Mesendoderm (in vitro differentiated cells): ENCODE results near the gene PROP1.
"Not testable (repeated sequence)": the region's sequence is repeated elsewhere in the genome, so short reads cannot be mapped to it uniquely, and the experiment has no call there.

Source experiments
- DNase-seq: peaks from one replicate; pipeline ENCODE4 v3.0.0; 2013
- H2AK5ac ChIP-seq: 2 replicates; pipeline ENCODE4 v1.6.1; 2013; ENCODE audit warnings: low read length, inconsistent platforms
- H2BK120ac ChIP-seq: 2 replicates; pipeline ENCODE4 v1.6.1; 2013; ENCODE audit warnings: low read depth, mild to moderate bottlenecking, low read length, moderate library complexity, mixed read lengths
- H2BK15ac ChIP-seq: replicated peaks from 2 replicates; pipeline ENCODE4 v1.6.1; 2013; ENCODE audit warnings: low read depth, mild to moderate bottlenecking, moderate library complexity
- H2BK5ac ChIP-seq: 2 replicates; pipeline ENCODE4 v1.6.1; 2013; ENCODE audit warnings: low read length, inconsistent platforms
- H3K18ac ChIP-seq: 2 replicates; pipeline ENCODE4 v1.6.1; 2013; ENCODE audit warnings: mild to moderate bottlenecking, low read length, mixed read lengths
- H3K23ac ChIP-seq: one replicate; pipeline ENCODE4 v1.6.1; 2013; ENCODE audit warnings: low read length
- H3K27ac ChIP-seq: 2 replicates; pipeline ENCODE4 v1.5.1; 2013; ENCODE audit warnings: low read depth, mild to moderate bottlenecking, inconsistent platforms, low read length, moderate library complexity
- H3K27me3 ChIP-seq: 2 replicates; pipeline ENCODE4 v1.6.1; 2013; ENCODE audit warnings: low read length, control low read depth, mild to moderate bottlenecking, inconsistent platforms; ENCODE audit not compliant: insufficient read depth, poor library complexity
- H3K36me3 ChIP-seq: 2 replicates; pipeline ENCODE4 v1.6.1; 2013; ENCODE audit warnings: low read length, inconsistent platforms; ENCODE audit not compliant: control insufficient read depth, insufficient read depth
- H3K4ac ChIP-seq: one replicate; pipeline ENCODE4 v1.6.1; 2013; ENCODE audit warnings: low read depth, mild to moderate bottlenecking, low read length, moderate library complexity
- H3K4me1 ChIP-seq: 2 replicates; pipeline ENCODE4 v1.6.1; 2013; ENCODE audit warnings: low read depth, low read length, inconsistent platforms; ENCODE audit not compliant: control insufficient read depth
- H3K4me2 ChIP-seq: 2 replicates; pipeline ENCODE4 v1.6.1; 2013; ENCODE audit warnings: low read length
- H3K4me3 ChIP-seq: 2 replicates; pipeline ENCODE4 v1.5.1; 2013; ENCODE audit warnings: mild to moderate bottlenecking, low read length
- H3K56ac ChIP-seq: one replicate; pipeline ENCODE4 v1.6.1; 2013; ENCODE audit warnings: low read length
- H3K79me1 ChIP-seq: 2 replicates; pipeline ENCODE4 v1.6.1; 2013; ENCODE audit warnings: low read length, inconsistent platforms
- H3K79me2 ChIP-seq: 2 replicates; pipeline ENCODE4 v1.6.1; 2013; ENCODE audit warnings: mild to moderate bottlenecking, low read length; ENCODE audit not compliant: control insufficient read depth, insufficient read depth
- H3K9ac ChIP-seq: 2 replicates; pipeline ENCODE4 v1.6.1; 2013; ENCODE audit warnings: low read length, inconsistent platforms
- H4K5ac ChIP-seq: one replicate; pipeline ENCODE4 v1.6.1; 2013; ENCODE audit warnings: low read length
- H4K8ac ChIP-seq: one replicate; pipeline ENCODE4 v1.6.1; 2013; ENCODE audit warnings: low read depth, mild to moderate bottlenecking, control low read depth, low read length, moderate library complexity
- WGBS: extraction: QIAGEN DNeasy Blood & Tissue Kit; methylation state at CpG from one replicate; pipeline ENCODE4 v1.1.7; 2013; ENCODE audit warnings: low lambda C conversion rate, missing lambda C conversion rate; ENCODE audit not compliant: insufficient coverage; ENCODE audit errors: extremely low coverage; 5-methylcytosine and 5-hydroxymethylcytosine counted together

The PROP1 gene

DNA sequence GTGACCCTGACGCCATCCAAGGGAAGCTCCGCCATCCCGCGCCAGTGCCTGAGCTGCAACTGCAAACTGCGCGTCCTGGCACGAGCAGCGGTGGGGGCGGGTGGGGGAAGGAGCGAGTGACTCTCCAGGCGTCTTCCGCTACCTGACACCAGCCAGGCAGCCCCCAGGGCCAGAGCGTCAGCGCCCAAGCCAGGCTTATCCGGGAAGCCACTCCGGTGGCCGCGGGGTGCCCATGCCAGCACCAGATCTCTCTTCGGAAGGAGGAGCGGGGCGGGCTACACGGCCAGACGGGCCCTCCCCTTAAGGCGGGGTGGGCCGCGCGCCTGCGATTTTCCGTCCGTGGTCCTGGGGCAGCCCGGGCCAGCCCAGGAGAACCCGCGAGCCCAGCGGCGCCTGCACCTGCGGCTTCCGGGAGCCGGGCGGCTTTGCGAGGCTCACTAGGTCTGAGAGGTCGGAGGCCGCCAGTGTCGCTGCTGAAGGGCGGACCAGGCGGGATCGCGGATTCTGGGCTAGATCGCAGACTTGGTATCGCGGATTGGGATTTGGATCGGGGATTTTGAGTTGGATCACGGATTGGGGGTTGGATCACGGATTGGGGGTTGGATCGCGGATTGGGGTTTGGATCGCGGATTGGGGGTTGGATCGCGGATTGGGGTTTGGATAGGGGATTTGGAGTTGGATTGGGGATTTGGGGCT, 10.6 kb upstream of the PROP1 start:
- DNase-seq, result peak; percentile 35
- H4K8ac ChIP-seq, H3K56ac ChIP-seq, H3K4me2 ChIP-seq, H3K36me3 ChIP-seq, H3K23ac ChIP-seq, H3K27me3 ChIP-seq, H3K4me1 ChIP-seq, H2AK5ac ChIP-seq, H3K27ac ChIP-seq, H2BK15ac ChIP-seq, H3K4me3 ChIP-seq, H3K9ac ChIP-seq, H2BK5ac ChIP-seq, H4K5ac ChIP-seq, H3K79me2 ChIP-seq, H2BK120ac ChIP-seq, H3K79me1 ChIP-seq, H3K4ac ChIP-seq, H3K18ac ChIP-seq: not testable (repeated sequence)
- no CpG with 5 or more reads among the region's 59 CpGs for WGBS

GRCh38 chr5:178006181-178006535, 10.1 kb upstream of the PROP1 start:
- H3K4me1 ChIP-seq, H3K79me1 ChIP-seq, H2BK120ac ChIP-seq, H2AK5ac ChIP-seq, H3K27me3 ChIP-seq, H3K79me2 ChIP-seq, H3K9ac ChIP-seq, H3K23ac ChIP-seq, H3K4me3 ChIP-seq, H3K4ac ChIP-seq, H4K5ac ChIP-seq, H3K56ac ChIP-seq, H3K27ac ChIP-seq, DNase-seq, H4K8ac ChIP-seq, H2BK5ac ChIP-seq, H3K4me2 ChIP-seq, H3K18ac ChIP-seq, H2BK15ac ChIP-seq, H3K36me3 ChIP-seq: not testable (repeated sequence)
- no CpG with 5 or more reads among the region's 24 CpGs for WGBS

DNA sequence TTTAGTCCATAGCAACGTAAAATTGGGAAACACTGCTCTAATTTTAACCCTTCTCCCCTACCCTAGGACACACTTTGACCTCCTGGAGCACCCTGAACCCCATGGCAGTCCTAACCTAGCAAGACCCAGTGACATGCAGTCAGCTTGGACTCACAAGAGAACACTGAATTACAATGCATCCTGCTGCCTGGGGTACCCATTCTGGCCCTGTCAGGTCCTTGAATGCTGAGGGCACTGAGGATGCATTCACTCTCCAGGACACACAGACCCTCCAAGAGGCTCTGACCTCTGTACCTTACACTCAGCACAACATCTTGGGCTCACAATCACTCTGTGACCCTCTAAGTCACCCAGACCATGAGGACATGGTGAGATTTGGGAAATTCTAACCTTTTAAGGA, 1.8 kb upstream of the PROP1 start:
- no peak for DNase-seq

DNA sequence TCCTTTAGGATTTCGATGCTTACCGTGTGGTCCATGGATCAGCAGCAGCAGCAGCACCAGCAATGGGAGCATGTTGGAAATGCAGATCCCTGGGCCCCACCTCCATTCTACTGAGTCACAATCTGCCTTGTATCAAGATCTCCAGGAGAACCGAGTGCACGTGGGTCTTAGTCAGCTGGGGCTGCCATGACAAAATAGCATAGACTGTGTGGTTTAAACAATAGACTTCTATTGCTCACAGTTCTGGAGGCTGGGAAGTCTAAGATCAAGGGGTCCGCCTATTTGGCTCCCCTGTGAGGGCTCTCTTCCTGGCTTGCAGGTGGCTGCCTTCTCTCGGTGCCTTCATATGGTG, 1.3 kb upstream of the PROP1 start:
- Histone ChIP-seq H3K4me1 (no peaks in the 10 kb centered on the region), H4K5ac (no peak overlapping the region), H3K9ac (no peak overlapping the region), H3K79me2 (no peaks in the 10 kb centered on the region), H2AK5ac (no peak overlapping the region), H4K8ac (no peak overlapping the region), H2BK120ac (no peak overlapping the region), H3K4me3 (no peak overlapping the region), H3K18ac (no peak overlapping the region), H3K79me1 (no peaks in the 10 kb centered on the region), H3K56ac (no peak overlapping the region), H3K23ac (no peak overlapping the region), H2BK15ac (no peak overlapping the region), H3K27ac (no peak overlapping the region), H3K4me2 (no peak overlapping the region), H2BK5ac (no peak overlapping the region), H3K27me3 (no peaks in the 10 kb centered on the region), H3K4ac (no peak overlapping the region), H3K36me3 (no peaks in the 10 kb centered on the region)
- no peak for DNase-seq
- WGBS, result no CpG with 5 or more reads among the region's 6 CpGs

More for the DNA sequence above, 1.8 kb upstream of the PROP1 start:
- Histone ChIP-seq H3K9ac (no peak overlapping the region), H3K36me3 (no peaks in the 10 kb centered on the region), H4K8ac (no peak overlapping the region), H2AK5ac (no peak overlapping the region), H4K5ac (no peak overlapping the region), H2BK5ac (no peak overlapping the region), H3K79me1 (no peaks in the 10 kb centered on the region), H3K4me2 (no peak overlapping the region), H3K4me1 (no peaks in the 10 kb centered on the region), H2BK120ac (no peak overlapping the region), H3K56ac (no peak overlapping the region), H3K4ac (no peak overlapping the region), H3K4me3 (no peak overlapping the region), H3K23ac (no peak overlapping the region), H3K79me2 (no peaks in the 10 kb centered on the region), H2BK15ac (no peak overlapping the region), H3K18ac (no peak overlapping the region), H3K27ac (no peak overlapping the region), H3K27me3 (no peaks in the 10 kb centered on the region)
- WGBS, result no CpG with 5 or more reads among the region's 1 CpG

DNA sequence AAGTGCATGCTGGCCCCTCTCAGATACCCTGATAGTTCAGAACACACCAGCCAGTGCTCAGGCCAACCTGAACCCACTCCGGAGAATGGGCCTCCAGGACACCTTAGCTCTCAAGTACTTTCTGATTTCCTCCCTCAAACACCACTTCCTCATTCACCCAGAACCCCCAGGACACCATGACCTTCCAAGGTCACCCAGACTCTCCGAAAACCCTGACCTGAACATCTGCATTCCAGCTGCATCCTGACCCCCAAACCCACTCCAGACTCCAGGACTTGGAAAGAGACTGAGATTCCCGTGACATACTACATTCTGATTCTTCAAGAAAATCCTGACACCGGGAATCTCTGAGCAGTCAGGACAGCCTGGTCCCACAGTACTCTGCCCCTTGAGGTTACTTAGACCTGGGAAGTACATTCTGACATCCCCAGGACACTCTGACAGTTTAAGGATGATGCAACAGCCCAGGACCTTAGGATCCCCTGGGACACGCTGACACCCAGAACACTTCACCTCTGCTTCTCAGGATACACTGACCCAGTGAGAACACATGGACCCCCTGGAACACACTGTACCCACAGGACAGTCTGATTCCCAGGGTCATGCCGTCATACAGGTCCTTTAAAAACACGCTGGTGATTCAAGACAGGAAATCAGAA, 747 bp upstream of the PROP1 start:
- Histone ChIP-seq H3K4me3 (no peak overlapping the region), H4K5ac (no peak overlapping the region), H3K4me2 (no peak overlapping the region), H2BK5ac (no peak overlapping the region), H4K8ac (no peak overlapping the region), H3K27me3 (no peaks in the 10 kb centered on the region), H3K4ac (no peak overlapping the region), H3K27ac (no peak overlapping the region), H3K4me1 (no peaks in the 10 kb centered on the region), H2BK15ac (no peak overlapping the region), H2BK120ac (no peak overlapping the region), H3K23ac (no peak overlapping the region), H3K9ac (no peak overlapping the region), H3K36me3 (no peaks in the 10 kb centered on the region), H2AK5ac (no peak overlapping the region), H3K18ac (no peak overlapping the region), H3K56ac (no peak overlapping the region), H3K79me1 (no peaks in the 10 kb centered on the region), H3K79me2 (no peaks in the 10 kb centered on the region)
- DNase-seq, result no peak
- no CpG with 5 or more reads among the region's 7 CpGs for WGBS
